ENCODE data around the gene SLC38A2.
A peak's percentile ranks its signal among the peaks of the same experiment; 100 is the strongest.

Gene SLC38A2

DNA sequence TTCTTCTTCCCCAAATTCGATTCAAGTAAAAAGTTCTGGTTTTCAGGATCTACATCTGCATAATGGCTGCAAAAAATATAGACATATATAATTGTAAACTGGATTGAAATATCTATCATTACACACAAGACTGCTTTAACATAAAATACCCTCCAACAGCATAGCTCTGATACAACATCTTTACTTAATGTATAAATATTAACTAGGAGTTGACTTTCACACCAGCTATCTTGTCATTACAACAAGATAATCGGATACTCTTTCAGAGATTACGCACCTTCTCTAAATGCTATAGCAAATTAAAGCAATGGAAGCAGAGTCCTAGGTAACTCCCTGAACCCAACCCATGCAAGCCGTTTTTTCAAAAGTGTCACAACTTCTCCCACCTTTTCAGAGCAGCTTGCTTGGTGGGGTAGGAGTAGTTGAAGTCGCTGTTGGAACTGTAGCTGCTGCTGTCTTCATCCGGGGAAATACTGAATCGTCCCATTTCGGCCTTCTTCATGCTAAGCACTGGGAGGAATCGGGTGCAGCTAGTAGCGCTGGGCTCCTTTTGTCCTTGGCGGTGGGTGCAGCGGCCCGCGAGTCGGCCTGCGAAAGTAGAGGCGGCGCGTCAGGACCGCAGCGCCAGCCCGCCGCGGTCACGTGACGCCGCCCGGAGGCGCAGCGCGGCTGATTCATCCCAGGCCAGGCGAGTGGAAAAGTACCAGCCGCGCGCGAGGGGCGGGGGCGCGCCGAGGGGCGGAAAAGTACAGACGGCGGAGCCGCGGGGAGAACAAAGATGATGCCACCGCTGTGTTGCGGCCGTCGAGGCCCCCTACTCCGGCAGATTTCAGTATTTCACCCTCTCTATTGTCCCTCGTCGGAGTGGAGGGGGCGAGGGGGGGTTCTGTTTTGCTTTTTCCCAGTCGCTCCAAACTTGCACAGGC lies 1.5 kb downstream of the SLC38A2 start:
- Histone ChIP-seq H2BK120ac (ENCODE audit: low read depth, low read length) (peak overlapping the region; percentile 89), H3K4me1 (ENCODE audit: control insufficient read depth, insufficient read depth, low read depth, low read length) (peaks cover 6% of the 10 kb centered on the region), H4K8ac (ENCODE audit: low read length) (peak overlapping the region; percentile 59), H3K23ac (ENCODE audit: low read length in 2 of 2) (peak overlapping the region in 1 of 2 experiments; percentile 81), H3K79me1 (replicated peaks; ENCODE audit: low read length, poor library complexity, severe bottlenecking) (peaks cover 5% of the 10 kb centered on the region), H3K27me3 (ENCODE audit: control insufficient read depth in 1 of 2, insufficient read depth in 1 of 2, low read length in 2 of 2) (no peaks in the 10 kb centered on the region), H2AK5ac (ENCODE audit: low read length, severe bottlenecking) (peak overlapping the region; percentile 51), H3K14ac (ENCODE audit: low read length in 2 of 2) (peak overlapping the region in 1 of 2 experiments; percentile 93), H2BK12ac (ENCODE audit: low read length in 2 of 2) (peak overlapping the region in 1 of 2 experiments; percentile 21), H3K4ac (ENCODE audit: low read depth in 1 of 2, low read length in 2 of 2) (peak overlapping the region; percentile 29 to 93), H3K36me3 (ENCODE audit: control insufficient read depth in 1 of 2, insufficient read depth in 2 of 2, low read depth in 1 of 2, low read length in 2 of 2) (peaks cover 6 to 51% of the 10 kb centered on the region in 2 experiments), H4K91ac (ENCODE audit: low read length) (peak overlapping the region; percentile 36), H3K18ac (ENCODE audit: low read depth in 1 of 2, low read length in 2 of 2) (peak overlapping the region; percentile 96 to 99), H2BK5ac (ENCODE audit: low read depth, low read length, poor library complexity, severe bottlenecking) (peak overlapping the region; percentile 99), H2AFZ (ENCODE audit: low read depth, low read length) (no peak overlapping the region), H3K9me3 (ENCODE audit: control insufficient read depth, low read length) (no peaks in the 10 kb centered on the region), H3K4me2 (ENCODE audit: low read length, poor library complexity, severe bottlenecking) (peak overlapping the region; percentile 65), H3K9ac (ENCODE audit: low read length) (peak overlapping the region; percentile 99), H3K27ac (ENCODE audit: low read length, poor library complexity, severe bottlenecking) (peak overlapping the region; percentile 96), H2BK15ac (ENCODE audit: low read depth, poor library complexity, severe bottlenecking) (no peak overlapping the region), H3K4me3 (ENCODE audit: insufficient read depth in 1 of 2, low read depth in 1 of 2, low read length in 2 of 2) (peak overlapping the region; percentile 98)
- under 1% methylated on average over 41 of the region's 54 CpGs for WGBS
- peak; percentile 89 for DNase-seq

DNA sequence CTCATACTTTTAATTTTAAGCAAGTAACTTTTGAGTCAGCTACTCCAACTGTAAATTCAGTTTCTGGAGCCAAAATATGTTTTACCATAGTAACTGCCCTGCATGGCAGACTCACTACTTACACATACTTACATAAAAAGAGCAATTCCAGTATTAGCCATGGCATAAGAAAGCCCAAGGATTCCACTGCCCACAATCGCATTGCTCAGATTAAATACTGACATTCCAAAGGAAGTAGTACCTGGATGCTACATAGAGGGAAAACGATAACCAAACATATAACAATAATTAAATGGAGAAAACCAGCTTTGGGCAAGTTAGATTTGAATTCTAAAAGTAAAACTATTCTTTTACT lies 2.2 kb downstream of the SLC38A2 start:
- H2BK5ac ChIP-seq (ENCODE audit: low read depth, low read length, poor library complexity, severe bottlenecking), result no peak overlapping the region

DNA sequence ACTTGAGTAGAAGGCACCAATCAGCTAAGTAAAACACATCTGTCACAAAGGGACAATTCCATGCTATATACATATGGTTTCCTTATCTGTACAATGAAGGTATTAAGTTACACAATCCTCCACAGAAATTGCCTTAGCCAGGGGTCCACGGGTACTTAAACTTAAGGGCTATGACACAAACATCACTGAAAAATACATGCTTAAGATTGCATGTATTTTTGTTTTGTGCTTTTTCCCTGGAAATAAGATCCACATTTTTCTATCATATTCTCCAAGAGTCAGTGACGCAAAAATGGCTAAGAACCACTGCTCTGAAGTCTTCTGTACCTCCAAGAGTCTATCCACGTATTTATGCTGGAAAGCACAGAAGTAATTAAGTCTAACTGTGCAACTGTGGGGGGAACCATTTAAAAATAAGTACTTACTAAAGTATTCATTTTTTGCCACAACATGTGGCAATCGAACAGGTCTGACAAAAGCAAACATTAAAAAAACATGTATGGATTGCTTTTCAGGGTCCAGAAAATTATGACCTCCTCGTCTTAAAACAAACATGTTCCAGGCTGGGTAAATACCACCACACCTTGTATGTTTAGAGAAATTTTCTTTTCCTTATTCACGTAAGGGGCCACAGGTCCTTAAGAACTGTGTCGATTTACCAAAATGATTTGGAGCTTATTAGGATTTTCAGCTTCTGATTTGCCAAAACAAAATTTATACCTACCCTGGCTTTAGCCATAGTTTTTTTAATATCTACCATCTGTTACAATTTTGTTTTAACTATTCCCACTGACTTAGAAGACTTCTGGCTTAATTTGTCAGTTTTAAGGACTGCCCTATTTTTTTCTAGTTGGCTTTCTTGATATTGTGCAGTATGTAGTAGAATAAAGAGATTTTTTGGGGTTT lies 2.8 kb downstream of the SLC38A2 start:
- Histone ChIP-seq H2AK5ac (ENCODE audit: low read length, severe bottlenecking) (no peak overlapping the region), H3K4ac (ENCODE audit: low read depth in 1 of 2, low read length in 2 of 2) (no peak overlapping the region), H3K9me3 (ENCODE audit: control insufficient read depth, low read length) (no peaks in the 10 kb centered on the region), H3K9ac (ENCODE audit: low read length) (peak overlapping the region; percentile 99), H3K4me1 (ENCODE audit: control insufficient read depth, insufficient read depth, low read depth, low read length) (peaks cover 6% of the 10 kb centered on the region), H3K23ac (ENCODE audit: low read length in 2 of 2) (no peak overlapping the region), H2BK120ac (ENCODE audit: low read depth, low read length) (no peak overlapping the region), H3K4me2 (ENCODE audit: low read length, poor library complexity, severe bottlenecking) (peak overlapping the region; percentile 70), H2BK5ac (ENCODE audit: low read depth, low read length, poor library complexity, severe bottlenecking) (no peak overlapping the region), H3K79me1 (replicated peaks; ENCODE audit: low read length, poor library complexity, severe bottlenecking) (peaks cover 1% of the 10 kb centered on the region), H4K91ac (ENCODE audit: low read length) (no peak overlapping the region), H2BK12ac (ENCODE audit: low read length in 2 of 2) (no peak overlapping the region), H2AFZ (ENCODE audit: low read depth, low read length) (no peak overlapping the region), H3K27me3 (ENCODE audit: control insufficient read depth in 1 of 2, insufficient read depth in 1 of 2, low read length in 2 of 2) (no peaks in the 10 kb centered on the region), H3K27ac (ENCODE audit: low read length, poor library complexity, severe bottlenecking) (peak overlapping the region; percentile 33), H3K4me3 (ENCODE audit: insufficient read depth in 1 of 2, low read depth in 1 of 2, low read length in 2 of 2) (peak overlapping the region in 1 of 2 experiments; percentile 98), H4K8ac (ENCODE audit: low read length) (no peak overlapping the region), H3K14ac (ENCODE audit: low read length in 2 of 2) (no peak overlapping the region), H3K18ac (ENCODE audit: low read depth in 1 of 2, low read length in 2 of 2) (no peak overlapping the region), H2BK15ac (ENCODE audit: low read depth, poor library complexity, severe bottlenecking) (no peak overlapping the region), H3K36me3 (ENCODE audit: control insufficient read depth in 1 of 2, insufficient read depth in 2 of 2, low read depth in 1 of 2, low read length in 2 of 2) (peaks cover 6 to 65% of the 10 kb centered on the region in 2 experiments)
- WGBS, result 74% methylated on average over 4 of the region's 7 CpGs
- DNase-seq, result no peak

More for the DNA sequence above, 2.2 kb downstream of the SLC38A2 start:
- Histone ChIP-seq H3K23ac (ENCODE audit: low read length in 2 of 2) (no peak overlapping the region), H3K36me3 (ENCODE audit: control insufficient read depth in 1 of 2, insufficient read depth in 2 of 2, low read depth in 1 of 2, low read length in 2 of 2) (peaks cover 6 to 58% of the 10 kb centered on the region in 2 experiments), H2AK5ac (ENCODE audit: low read length, severe bottlenecking) (no peak overlapping the region), H3K79me1 (replicated peaks; ENCODE audit: low read length, poor library complexity, severe bottlenecking) (peaks cover 5% of the 10 kb centered on the region), H3K4me2 (ENCODE audit: low read length, poor library complexity, severe bottlenecking) (no peak overlapping the region), H3K9me3 (ENCODE audit: control insufficient read depth, low read length) (no peaks in the 10 kb centered on the region), H3K18ac (ENCODE audit: low read depth in 1 of 2, low read length in 2 of 2) (no peak overlapping the region), H3K14ac (ENCODE audit: low read length in 2 of 2) (no peak overlapping the region), H4K91ac (ENCODE audit: low read length) (no peak overlapping the region), H3K4me3 (ENCODE audit: insufficient read depth in 1 of 2, low read depth in 1 of 2, low read length in 2 of 2) (peak overlapping the region in 1 of 2 experiments; percentile 98), H2AFZ (ENCODE audit: low read depth, low read length) (no peak overlapping the region), H4K8ac (ENCODE audit: low read length) (no peak overlapping the region), H3K27ac (ENCODE audit: low read length, poor library complexity, severe bottlenecking) (peak overlapping the region; percentile 10), H2BK12ac (ENCODE audit: low read length in 2 of 2) (no peak overlapping the region), H2BK15ac (ENCODE audit: low read depth, poor library complexity, severe bottlenecking) (no peak overlapping the region), H2BK120ac (ENCODE audit: low read depth, low read length) (no peak overlapping the region), H3K27me3 (ENCODE audit: control insufficient read depth in 1 of 2, insufficient read depth in 1 of 2, low read length in 2 of 2) (no peaks in the 10 kb centered on the region), H3K4me1 (ENCODE audit: control insufficient read depth, insufficient read depth, low read depth, low read length) (peaks cover 6% of the 10 kb centered on the region), H3K9ac (ENCODE audit: low read length) (peak overlapping the region; percentile 99), H3K4ac (ENCODE audit: low read depth in 1 of 2, low read length in 2 of 2) (no peak overlapping the region)
- no CpG with 5 or more reads among the region's 2 CpGs for WGBS
- DNase-seq, result no peak
